BJ (cell line): ENCODE results near the gene PRDM5. TPM values are rescaled to one million over a fixed set of nuclear protein-coding genes. Genes with fewer than 3 reads are reported as not detected.

ENCODE experiments used
- CTCF ChIA-PET: fragments of 350-600 bp; formaldehyde crosslinking; extraction: SDS; loops from one replicate; lab custom pipeline; 2021; ENCODE audit warnings: antibody characterized with exemption, inconsistent platforms; lab: Yijun Ruan, JAX
- POLR2A ChIA-PET: fragments of 300-600 bp; sonication (Branson Sonifier 250); formaldehyde crosslinking; extraction: SDS; loops from one replicate; lab custom pipeline; 2021; ENCODE audit warnings: antibody characterized with exemption; lab: Charles Lee
- DNase-seq: peaks from one replicate; pipeline ENCODE4 v3.0.0-alpha.2; 2011; ENCODE audit warnings: low read depth
- H3K27me3 ChIP-seq: 2 replicates; pipeline ENCODE4 v1.6.0; 2011; ENCODE audit warnings: low read length; ENCODE audit not compliant: control insufficient read depth, insufficient read depth
- H3K36me3 ChIP-seq: 2 replicates; pipeline ENCODE4 v1.5.1; 2011; ENCODE audit warnings: low read length; ENCODE audit not compliant: control insufficient read depth, insufficient read depth
- H3K4me3 ChIP-seq: 2 replicates; pipeline ENCODE4 v1.5.1; 2011; ENCODE audit warnings: low read depth, mild to moderate bottlenecking, control low read depth, low read length
- polyA plus RNA-seq: library from polyadenylated mRNA; depleted of rRNA; stranded (reverse); fragments of >200 nt; gene quantifications from 2 replicates; pipeline ENCODE4 v1.2.3, GENCODE V29; 2011
- TF ChIP-seq, protein P1 (sequence below): IDR thresholded peaks from 2 replicates; pipeline ENCODE4 v1.5.1; 2011; ENCODE audit warnings: low read depth, mild to moderate bottlenecking, control low read depth, inconsistent platforms, low read length, moderate library complexity; ENCODE audit not compliant: insufficient read depth

PRDM5 gene
- polyA plus RNA-seq, 1 experiment, result 5.3 TPM

- no peak for DNase-seq
- H3K27me3 ChIP-seq, result no peaks in the 10 kb centered on the region
- TF ChIP-seq, protein P1, sequence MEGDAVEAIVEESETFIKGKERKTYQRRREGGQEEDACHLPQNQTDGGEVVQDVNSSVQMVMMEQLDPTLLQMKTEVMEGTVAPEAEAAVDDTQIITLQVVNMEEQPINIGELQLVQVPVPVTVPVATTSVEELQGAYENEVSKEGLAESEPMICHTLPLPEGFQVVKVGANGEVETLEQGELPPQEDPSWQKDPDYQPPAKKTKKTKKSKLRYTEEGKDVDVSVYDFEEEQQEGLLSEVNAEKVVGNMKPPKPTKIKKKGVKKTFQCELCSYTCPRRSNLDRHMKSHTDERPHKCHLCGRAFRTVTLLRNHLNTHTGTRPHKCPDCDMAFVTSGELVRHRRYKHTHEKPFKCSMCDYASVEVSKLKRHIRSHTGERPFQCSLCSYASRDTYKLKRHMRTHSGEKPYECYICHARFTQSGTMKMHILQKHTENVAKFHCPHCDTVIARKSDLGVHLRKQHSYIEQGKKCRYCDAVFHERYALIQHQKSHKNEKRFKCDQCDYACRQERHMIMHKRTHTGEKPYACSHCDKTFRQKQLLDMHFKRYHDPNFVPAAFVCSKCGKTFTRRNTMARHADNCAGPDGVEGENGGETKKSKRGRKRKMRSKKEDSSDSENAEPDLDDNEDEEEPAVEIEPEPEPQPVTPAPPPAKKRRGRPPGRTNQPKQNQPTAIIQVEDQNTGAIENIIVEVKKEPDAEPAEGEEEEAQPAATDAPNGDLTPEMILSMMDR, result no peak
- ChIA-PET CTCF (no interaction called here), POLR2A (no interaction called here)
- H3K36me3 ChIP-seq, result peaks cover 2% of the 10 kb centered on the region
- no peak overlapping the region for H3K4me3 ChIP-seq
These were observed 113.0 kb downstream of the PRDM5 start for GRCh38 chr4:120809518-120809917.

- ChIA-PET POLR2A (no interaction called here), CTCF (no interaction called here)
- no peak overlapping the region for H3K4me3 ChIP-seq
- H3K27me3 ChIP-seq, result no peaks in the 10 kb centered on the region
- no peak for DNase-seq
- TF ChIP-seq, protein P1, result no peak
- H3K36me3 ChIP-seq, result peaks cover 2% of the 10 kb centered on the region
These were observed 113.9 kb downstream of the PRDM5 start for GRCh38 chr4:120808475-120809141.

DNA sequence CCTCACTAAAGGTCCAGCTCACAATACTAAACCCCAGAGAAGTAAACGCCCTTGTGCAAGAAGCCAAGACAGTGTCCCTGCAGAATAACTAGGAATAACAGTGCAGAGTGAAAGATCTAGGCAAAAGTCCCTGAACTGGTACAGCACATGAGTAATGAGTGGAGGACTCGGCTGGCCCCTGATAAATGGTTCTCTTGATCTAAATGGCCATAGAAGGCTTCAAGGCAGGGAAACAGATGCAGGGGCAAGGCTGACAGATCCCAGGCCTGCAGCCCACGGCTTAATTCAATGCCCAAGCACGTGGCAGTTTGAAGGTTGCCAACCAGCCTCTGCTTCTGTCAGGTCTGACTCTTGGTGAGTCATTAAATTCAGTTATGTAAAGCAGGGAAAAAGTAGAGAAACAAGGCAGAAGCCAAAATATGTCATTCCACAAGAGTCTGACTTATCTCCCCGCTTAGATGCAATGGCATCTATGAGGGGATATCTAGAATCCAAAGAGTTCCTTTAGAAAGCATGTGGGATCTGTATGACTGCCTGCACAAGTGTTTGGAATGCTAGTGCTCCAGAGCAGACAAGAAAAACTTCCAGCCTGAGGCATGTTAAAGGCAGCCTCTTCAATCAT, 121.3 kb downstream of the PRDM5 start:
- Histone ChIP-seq H3K4me3 (no peak overlapping the region), H3K27me3 (no peaks in the 10 kb centered on the region), H3K36me3 (no peaks in the 10 kb centered on the region)
- CTCF ChIA-PET, result no interaction called here
- POLR2A ChIA-PET, result no interaction called here
- DNase-seq, result no peak
- TF ChIP-seq, protein P1, result no peak

DNA sequence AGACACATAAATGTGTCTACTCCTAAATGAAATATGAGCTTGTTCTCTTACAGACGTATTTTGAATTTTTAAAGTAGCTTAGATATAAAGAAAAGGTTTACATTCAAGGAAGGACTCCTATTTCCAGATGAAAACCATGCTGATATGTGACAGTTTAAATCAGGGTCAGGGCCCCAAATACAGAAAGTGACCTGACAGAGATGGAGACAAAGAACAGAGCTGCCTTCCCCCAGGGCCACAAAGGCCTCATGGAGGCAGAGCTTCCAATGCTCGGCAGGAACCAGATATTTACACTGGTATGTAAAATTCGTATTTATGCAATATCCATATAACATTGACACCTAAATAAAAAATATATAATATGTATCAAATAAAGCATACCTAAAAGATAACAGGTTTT, 124.0 kb downstream of the PRDM5 start:
- CTCF ChIA-PET, result no interaction called here
- TF ChIP-seq, protein P1, result no peak
- POLR2A ChIA-PET, result no interaction called here

GRCh38 chr4:120796271-120796670, 126.3 kb downstream of the PRDM5 start:
- Histone ChIP-seq H3K4me3 (no peak overlapping the region), H3K27me3 (no peaks in the 10 kb centered on the region), H3K36me3 (no peaks in the 10 kb centered on the region; the same call in 1 of the 2 replicates)
- TF ChIP-seq, protein P1, result no peak
- ChIA-PET CTCF (no interaction called here), POLR2A (no interaction called here)
- DNase-seq, result no peak

More for the DNA sequence above, 124.0 kb downstream of the PRDM5 start:
- no peaks in the 10 kb centered on the region for H3K27me3 ChIP-seq
- H3K4me3 ChIP-seq, result no peak overlapping the region
- DNase-seq, result no peak
- H3K36me3 ChIP-seq, result no peaks in the 10 kb centered on the region; the same call in 1 of the 2 replicates
